ENCODE results near the gene LRTM2.

- TF ChIP-seq ZNF510 (tag by site-specific recombination; IDR thresholded peaks at IDR 0.05; ENCODE audit: insufficient replicate concordance) (no peak), CTCF (tag by site-specific recombination; IDR thresholded peaks at IDR 0.05) (no peak), YY1 (tag by site-specific recombination; IDR thresholded peaks at IDR 0.05) (no peak), ZNF501 (tag by site-specific recombination; IDR thresholded peaks at IDR 0.05) (no peak), REST (tag by site-specific recombination; IDR thresholded peaks at IDR 0.05) (peak; percentile 94), ZNF248 (tag by site-specific recombination; IDR thresholded peaks at IDR 0.05) (no peak), HOXC10 (CRISPR knock-in tag; IDR thresholded peaks at IDR 0.05) (no peak), ATF2 (tag by site-specific recombination; IDR thresholded peaks at IDR 0.05; ENCODE audit: low read depth) (no peak), ZNF274 (IDR thresholded peaks at IDR 0.05; ENCODE audit: low read length) (no peak), ZNF274 (tag by site-specific recombination; IDR thresholded peaks at IDR 0.05; ENCODE audit: borderline replicate concordance) (no peak), KLF8 (tag by site-specific recombination; IDR thresholded peaks at IDR 0.05) (no peak), ZBTB49 (tag by site-specific recombination; IDR thresholded peaks at IDR 0.05; ENCODE audit: low read depth) (no peak), WT1 (tag by site-specific recombination; IDR thresholded peaks at IDR 0.05) (no peak), ZNF692 (tag by site-specific recombination; IDR thresholded peaks at IDR 0.05) (no peak), ZNF701 (tag by site-specific recombination; IDR thresholded peaks at IDR 0.05) (no peak)
Measured at GRCh38 chr12:1830981-1831963, 10.9 kb downstream of the LRTM2 start.
